Measurements from ENCODE around the gene KCTD17. TPM values are rescaled to one million over a fixed set of nuclear protein-coding genes. Genes with fewer than 3 reads are reported as not detected.

Gene KCTD17
- total RNA-seq, 1 donor from 2014 or later: 35.3 TPM

DNA sequence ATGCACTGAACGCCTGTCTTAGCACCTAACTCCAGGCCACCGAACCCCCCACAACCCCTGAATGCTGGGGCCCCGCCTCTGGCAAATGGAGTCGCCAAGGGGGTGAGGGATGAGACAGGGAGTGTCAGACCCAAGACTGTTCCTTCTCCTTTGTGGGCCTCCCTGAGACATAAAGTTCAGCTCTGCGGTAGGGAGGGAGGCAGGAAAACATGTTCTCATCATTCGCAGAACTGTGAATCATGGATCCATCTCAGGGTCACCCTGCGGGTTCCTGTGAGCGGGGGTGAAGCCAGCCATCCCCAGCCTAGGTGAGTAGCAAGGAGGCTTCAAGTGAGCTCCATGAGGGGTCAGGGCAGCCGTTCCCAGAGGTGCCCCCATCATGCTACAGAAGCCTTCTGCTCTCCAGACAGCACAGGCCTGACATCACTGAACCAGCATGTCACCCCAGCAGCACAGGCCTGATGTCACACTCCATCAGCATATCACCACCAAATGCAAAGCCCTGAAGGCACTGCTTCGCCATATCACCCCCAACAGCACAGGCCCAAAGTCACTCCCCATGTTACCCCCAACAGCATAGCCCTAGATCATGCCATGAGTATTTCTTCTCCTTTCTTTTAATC, 30.8 kb downstream of the KCTD17 start:
- DNase-seq (ENCODE audit: low read depth): no peak
- Histone ChIP-seq H3K36me3 (ENCODE audit: control insufficient read depth, insufficient read depth, low read length) (no peaks in the 10 kb centered on the region), H3K4me3 (ENCODE audit: low read depth, low read length) (no peak overlapping the region), H3K27me3 (ENCODE audit: control insufficient read depth, insufficient read depth, low read length) (peaks cover 13% of the 10 kb centered on the region)
- TF ChIP-seq CTCF (IDR thresholded peaks at IDR 0.05; ENCODE audit: insufficient read depth, low read length, poor library complexity, severe bottlenecking): no peak

GRCh38 chr22:37083914-37084313, 32.4 kb downstream of the KCTD17 start:
- Histone ChIP-seq H3K4me3 (ENCODE audit: low read depth, low read length) (no peak overlapping the region), H3K27me3 (ENCODE audit: control insufficient read depth, insufficient read depth, low read length) (peaks cover 9% of the 10 kb centered on the region), H3K36me3 (ENCODE audit: control insufficient read depth, insufficient read depth, low read length) (no peaks in the 10 kb centered on the region)
- no peak for DNase-seq (ENCODE audit: low read depth)
- TF ChIP-seq CTCF (IDR thresholded peaks at IDR 0.05; ENCODE audit: insufficient read depth, low read length, poor library complexity, severe bottlenecking): no peak

GRCh38 chr22:37084385-37084784, 32.8 kb downstream of the KCTD17 start:
- Histone ChIP-seq H3K36me3 (ENCODE audit: control insufficient read depth, insufficient read depth, low read length) (no peaks in the 10 kb centered on the region), H3K27me3 (ENCODE audit: control insufficient read depth, insufficient read depth, low read length) (peaks cover 9% of the 10 kb centered on the region), H3K4me3 (ENCODE audit: low read depth, low read length) (no peak overlapping the region)
- no peak for TF ChIP-seq CTCF (IDR thresholded peaks at IDR 0.05; ENCODE audit: insufficient read depth, low read length, poor library complexity, severe bottlenecking)
- no peak for DNase-seq (ENCODE audit: low read depth)

GRCh38 chr22:37086184-37086583, 34.6 kb downstream of the KCTD17 start:
- no peak for TF ChIP-seq CTCF (IDR thresholded peaks at IDR 0.05; ENCODE audit: insufficient read depth, low read length, poor library complexity, severe bottlenecking)
- no peak overlapping the region for H3K4me3 ChIP-seq (ENCODE audit: low read depth, low read length)

DNA sequence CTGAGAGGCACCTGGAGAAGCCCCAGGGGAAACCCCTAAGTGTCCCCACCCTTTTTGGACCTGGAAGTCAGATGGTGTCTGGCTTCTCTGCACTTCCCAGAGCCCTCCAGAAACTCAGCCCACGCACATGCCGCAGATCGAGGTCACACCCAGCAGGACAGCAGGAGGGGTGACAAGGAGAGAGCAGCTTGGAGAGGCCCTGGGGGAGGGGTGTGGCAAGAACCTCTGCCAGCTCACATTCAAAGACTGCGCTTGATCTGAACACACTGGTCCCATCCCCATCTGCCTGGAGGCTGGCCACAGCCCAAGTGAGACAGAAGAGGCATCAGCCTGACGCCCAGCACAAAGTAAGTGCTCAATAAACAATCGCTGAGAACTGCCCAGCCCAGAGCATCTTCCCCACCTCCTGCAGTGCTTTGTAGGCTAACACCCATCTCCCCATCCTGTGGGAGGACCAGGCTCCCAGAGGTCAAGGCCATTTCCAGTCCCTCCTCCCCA, 36.6 kb downstream of the KCTD17 start:
- no peak for DNase-seq (ENCODE audit: low read depth)
- peaks cover 7% of the 10 kb centered on the region for H3K27me3 ChIP-seq (ENCODE audit: control insufficient read depth, insufficient read depth, low read length)
- H3K4me3 ChIP-seq (ENCODE audit: low read depth, low read length): no peak overlapping the region
- no peak for TF ChIP-seq CTCF (IDR thresholded peaks at IDR 0.05; ENCODE audit: insufficient read depth, low read length, poor library complexity, severe bottlenecking)
- H3K36me3 ChIP-seq (ENCODE audit: control insufficient read depth, insufficient read depth, low read length): no peaks in the 10 kb centered on the region

More at GRCh38 chr22:37086184-37086583, 34.6 kb downstream of the KCTD17 start:
- no peak for DNase-seq (ENCODE audit: low read depth)
- no peaks in the 10 kb centered on the region for H3K36me3 ChIP-seq (ENCODE audit: control insufficient read depth, insufficient read depth, low read length)
- peaks cover 7% of the 10 kb centered on the region for H3K27me3 ChIP-seq (ENCODE audit: control insufficient read depth, insufficient read depth, low read length)
